ENCODE data around the gene CPSF7. TPM values are rescaled to one million over a fixed set of nuclear protein-coding genes. Genes with fewer than 3 reads are reported as not detected.
A peak's percentile ranks its signal among the peaks of the same experiment; 100 is the strongest.

Gene CPSF7
- total RNA-seq, 1 donor from 2014 or later: 63.2 TPM

DNA sequence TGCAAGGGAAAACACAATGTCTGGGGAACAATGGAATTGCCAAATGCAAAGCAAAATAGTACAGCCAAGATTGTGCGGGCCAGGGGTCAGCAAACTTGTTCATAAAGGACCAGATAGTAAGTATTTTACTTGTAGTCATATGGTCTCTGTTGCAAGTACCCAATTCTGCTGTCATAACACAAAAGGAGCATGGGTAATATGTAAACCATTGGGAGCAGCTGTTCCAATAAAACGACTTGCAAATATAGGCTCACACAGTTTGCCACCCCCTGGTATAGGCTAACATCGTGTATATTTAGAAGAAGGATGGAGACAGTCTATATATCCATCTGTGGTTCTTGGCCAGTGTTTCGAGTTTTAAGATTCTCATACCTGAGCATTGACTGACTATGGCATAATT lies 15.7 kb upstream of the CPSF7 start:
- H3K27ac ChIP-seq (ENCODE audit: low read depth, low read length): peak overlapping the region; percentile 49

GRCh38 chr11:61442616-61443015 lies 12.8 kb upstream of the CPSF7 start:
- Histone ChIP-seq H3K36me3 (ENCODE audit: insufficient read depth, low read length) (peaks cover 33% of the 10 kb centered on the region), H4K20me1 (ENCODE audit: insufficient read depth, low read length) (peaks cover 69% of the 10 kb centered on the region)

More for the DNA sequence above, 15.7 kb upstream of the CPSF7 start:
- H2AFZ ChIP-seq (ENCODE audit: low read depth, low read length): no peak overlapping the region
- H3K27me3 ChIP-seq (ENCODE audit: insufficient read depth, low read length): no peaks in the 10 kb centered on the region
- peaks cover 24% of the 10 kb centered on the region for H3K4me1 Mint-ChIP-seq (ENCODE audit: low read depth, unreplicated experiment)
- no peak overlapping the region for H3K4me3 Mint-ChIP-seq (ENCODE audit: unreplicated experiment)
- H3K9ac ChIP-seq (ENCODE audit: low read length): peak overlapping the region; percentile 16
- FAIRE-seq: no peak
- H3K36me3 ChIP-seq (ENCODE audit: insufficient read depth, low read length): peaks cover 24% of the 10 kb centered on the region
- H3K27ac Mint-ChIP-seq (ENCODE audit: unreplicated experiment): no peak overlapping the region
- no peaks in the 10 kb centered on the region for H3K9me3 Mint-ChIP-seq (ENCODE audit: unreplicated experiment)
- H3K9me3 ChIP-seq (ENCODE audit: insufficient read depth, low read depth, low read length): no peaks in the 10 kb centered on the region
- peak overlapping the region; percentile 12 for H3K4me2 ChIP-seq (ENCODE audit: low read length)
- H3K79me2 ChIP-seq (ENCODE audit: insufficient read depth, low read length): peaks cover 40% of the 10 kb centered on the region
- DNase-seq (ENCODE audit: low read depth): no peak
- peaks cover 10% of the 10 kb centered on the region for H3K4me1 ChIP-seq (ENCODE audit: insufficient read depth, low read length)
- peaks cover 73% of the 10 kb centered on the region for H4K20me1 ChIP-seq (ENCODE audit: insufficient read depth, low read length)
- H3K27me3 Mint-ChIP-seq (ENCODE audit: low read depth, unreplicated experiment): no peaks in the 10 kb centered on the region
- no peak overlapping the region for H3K4me3 ChIP-seq (ENCODE audit: insufficient read depth, low read depth, low read length)
- H3K36me3 Mint-ChIP-seq (ENCODE audit: low read depth, unreplicated experiment): peaks cover 11% of the 10 kb centered on the region
- no peak for TF ChIP-seq CTCF (IDR thresholded peaks at IDR 0.05; ENCODE audit: insufficient read depth, low read depth, low read length)
- TF ChIP-seq EZH2 (IDR thresholded peaks at IDR 0.05; ENCODE audit: insufficient read depth, low read length): no peak

More at GRCh38 chr11:61442616-61443015, 12.8 kb upstream of the CPSF7 start:
- FAIRE-seq (no peak), DNase-seq (ENCODE audit: low read depth) (no peak)
- Histone ChIP-seq H3K79me2 (ENCODE audit: insufficient read depth, low read length) (peaks cover 61% of the 10 kb centered on the region), H3K4me2 (ENCODE audit: low read length) (no peak overlapping the region), H3K9me3 (ENCODE audit: insufficient read depth, low read depth, low read length) (no peaks in the 10 kb centered on the region), H3K27me3 (ENCODE audit: insufficient read depth, low read length) (no peaks in the 10 kb centered on the region), H3K4me3 (ENCODE audit: insufficient read depth, low read depth, low read length) (no peak overlapping the region), H3K27ac (ENCODE audit: low read depth, low read length) (no peak overlapping the region), H3K9ac (ENCODE audit: low read length) (no peak overlapping the region), H3K4me1 (ENCODE audit: insufficient read depth, low read length) (peaks cover 10% of the 10 kb centered on the region), H2AFZ (ENCODE audit: low read depth, low read length) (no peak overlapping the region)
- no peak overlapping the region for H3K27ac Mint-ChIP-seq (ENCODE audit: unreplicated experiment)
- peaks cover 17% of the 10 kb centered on the region for H3K36me3 Mint-ChIP-seq (ENCODE audit: low read depth, unreplicated experiment)
- no peaks in the 10 kb centered on the region for H3K9me3 Mint-ChIP-seq (ENCODE audit: unreplicated experiment)
- no peak overlapping the region for H3K4me3 Mint-ChIP-seq (ENCODE audit: unreplicated experiment)
- peaks cover 13% of the 10 kb centered on the region for H3K4me1 Mint-ChIP-seq (ENCODE audit: low read depth, unreplicated experiment)
- TF ChIP-seq EZH2 (IDR thresholded peaks at IDR 0.05; ENCODE audit: insufficient read depth, low read length) (no peak), CTCF (IDR thresholded peaks at IDR 0.05; ENCODE audit: insufficient read depth, low read depth, low read length) (no peak)
- no peaks in the 10 kb centered on the region for H3K27me3 Mint-ChIP-seq (ENCODE audit: low read depth, unreplicated experiment)

All from astrocyte (in vitro differentiated cells and primary cell).